IMR-90 (cell line): ENCODE results near the gene GGCT. TPM values are rescaled to one million over a fixed set of nuclear protein-coding genes. Genes with fewer than 3 reads are reported as not detected.

Source experiments
- ATAC-seq: fragments of 200-7000 bp; cut with Tn5 transposase; 2 replicates; pipeline ENCODE4 v1.9.1; 2020; ENCODE audit warnings: low read depth, mild to moderate bottlenecking, moderate library complexity
- BruUV-seq: library from RNA; stranded (reverse); fragments of 400-500 nt; replicated peaks from 2 replicates; lab custom pipeline; 2021; lab: Mats Ljungman, UMichigan
- CTCF ChIA-PET: fragments of 300-600 bp; formaldehyde crosslinking; extraction: SDS; loops from one replicate; lab custom pipeline; 2021; ENCODE audit warnings: antibody characterized with exemption; lab: Yijun Ruan, JAX
- POLR2A ChIA-PET: fragments of 300-600 bp; sonication (Branson Sonifier 250); formaldehyde crosslinking; loops from one replicate; lab custom pipeline; 2022; ENCODE audit warnings: antibody characterized with exemption; ENCODE audit not compliant: unreplicated experiment; lab: Charles Lee
- DNase-seq: peaks from one replicate; pipeline ENCODE4 v3.0.0; 2013
- H2AFZ ChIP-seq: replicated peaks from 2 replicates; pipeline ENCODE3; 2013; ENCODE audit warnings: low read length, mild to moderate bottlenecking; ENCODE audit not compliant: poor library complexity
- H2AK5ac ChIP-seq: 2 replicates; pipeline ENCODE4 v1.6.1; 2013; ENCODE audit warnings: low read depth, low read length, inconsistent platforms
- H2AK9ac ChIP-seq: replicated peaks from 2 replicates; pipeline ENCODE3; 2013; ENCODE audit warnings: mild to moderate bottlenecking, low read depth, low read length, moderate library complexity; ENCODE audit not compliant: poor library complexity
- H2BK120ac ChIP-seq: 2 replicates; pipeline ENCODE4 v1.6.1; 2013; ENCODE audit warnings: low read depth, low read length, inconsistent platforms
- H2BK15ac ChIP-seq: 3 replicates; pipeline ENCODE4 v1.6.1; 2013; ENCODE audit warnings: low read depth, low read length, inconsistent platforms
- H2BK20ac ChIP-seq: 2 replicates; pipeline ENCODE4 v1.6.1; 2013; ENCODE audit warnings: low read depth, mild to moderate bottlenecking, inconsistent platforms, low read length, moderate library complexity
- H2BK5ac ChIP-seq: 2 replicates; pipeline ENCODE4 v1.6.1; 2013; ENCODE audit warnings: mild to moderate bottlenecking, low read depth, low read length, inconsistent platforms; ENCODE audit not compliant: poor library complexity, severe bottlenecking
- H3K14ac ChIP-seq: replicated peaks from 2 replicates; pipeline ENCODE4 v1.6.1; 2013; ENCODE audit warnings: low read depth, low read length, inconsistent platforms
- H3K18ac ChIP-seq: 2 replicates; pipeline ENCODE4 v1.6.1; 2013; ENCODE audit warnings: low read depth, low read length, control low read depth
- H3K23ac ChIP-seq: 2 replicates; pipeline ENCODE4 v1.6.1; 2013; ENCODE audit warnings: low read depth, low read length, inconsistent platforms
- H3K27ac ChIP-seq: 2 replicates; pipeline ENCODE4 v1.5.1; 2013; ENCODE audit warnings: mild to moderate bottlenecking, control low read depth, low read length; ENCODE audit not compliant: insufficient read depth
- H3K27me3 ChIP-seq: 2 replicates; pipeline ENCODE4 v1.6.1; 2013; ENCODE audit warnings: low read length; ENCODE audit not compliant: control insufficient read depth, insufficient read depth
- H3K36me3 ChIP-seq: 2 replicates; pipeline ENCODE4 v1.6.1; 2013; ENCODE audit warnings: low read length, mixed read lengths; ENCODE audit not compliant: control insufficient read depth, insufficient read depth
- H3K4ac ChIP-seq: 2 replicates; pipeline ENCODE4 v1.6.1; 2013; ENCODE audit warnings: low read depth, low read length, inconsistent platforms
- H3K4me1 ChIP-seq: 2 replicates; pipeline ENCODE4 v1.6.1; 2013; ENCODE audit warnings: low read length, mixed read lengths; ENCODE audit not compliant: control insufficient read depth, insufficient read depth
- H3K4me2 ChIP-seq: 2 replicates; pipeline ENCODE4 v1.6.1; 2013; ENCODE audit warnings: low read depth, mild to moderate bottlenecking, control low read depth, low read length, moderate library complexity
- H3K4me3 ChIP-seq: 2 replicates; pipeline ENCODE4 v1.5.1; 2013; ENCODE audit warnings: low read depth, mild to moderate bottlenecking, control low read depth, low read length, moderate library complexity; ENCODE audit not compliant: insufficient read depth
- H3K56ac ChIP-seq: 2 replicates; pipeline ENCODE4 v1.6.1; 2013; ENCODE audit warnings: low read length, inconsistent platforms; ENCODE audit not compliant: insufficient read depth; ENCODE audit errors: extremely low read depth
- H3K79me1 ChIP-seq, 2 experiments: 2 replicates each; pipeline ENCODE4 v1.6.1; 2013; ENCODE audit warnings: low read length in 2 of 2, inconsistent platforms in 1 of 2, low read depth in 1 of 2
- H3K9ac ChIP-seq: 2 replicates; pipeline ENCODE4 v1.6.1; 2013; ENCODE audit warnings: low read depth, low read length, control low read depth
- H3K9me1 ChIP-seq: 2 replicates; pipeline ENCODE4 v1.6.1; 2013; ENCODE audit warnings: low read length, inconsistent platforms; ENCODE audit not compliant: insufficient read depth
- H3K9me3 ChIP-seq: 2 replicates; pipeline ENCODE4 v1.6.1; 2013; ENCODE audit warnings: low read length; ENCODE audit not compliant: control insufficient read depth, insufficient read depth
- H4K20me1 ChIP-seq: 2 replicates; pipeline ENCODE4 v1.6.1; 2013; ENCODE audit warnings: low read length, inconsistent platforms; ENCODE audit not compliant: insufficient read depth
- H4K5ac ChIP-seq: 2 replicates; pipeline ENCODE4 v1.6.1; 2013; ENCODE audit warnings: mild to moderate bottlenecking, low read depth, low read length, control low read depth
- H4K8ac ChIP-seq, 2 experiments: 2 replicates each; pipeline ENCODE4 v1.6.1; 2013; ENCODE audit warnings: low read depth in 2 of 2, low read length in 2 of 2, control low read depth in 1 of 2, inconsistent platforms in 1 of 2
- H4K91ac ChIP-seq: 2 replicates; pipeline ENCODE4 v1.6.1; 2013; ENCODE audit warnings: low read depth, low read length, inconsistent platforms; ENCODE audit not compliant: insufficient read depth
- CEBPB ChIP-seq: IDR thresholded peaks from 2 replicates; pipeline ENCODE4 v1.6.1; 2012; ENCODE audit warnings: low read depth, low read length, improper control_type of control experiment
- CHD1 ChIP-seq: IDR thresholded peaks from 2 replicates; pipeline ENCODE4 v1.6.1; 2012; ENCODE audit warnings: low read depth, low read length, improper control_type of control experiment
- CTCF ChIP-seq: conservative IDR thresholded peaks from 2 replicates; pipeline ENCODE4 v1.5.1; 2012; ENCODE audit warnings: mild to moderate bottlenecking, low read depth, low read length, improper control_type of control experiment
- ELK1 ChIP-seq: fragments of 150-350 bp; IDR thresholded peaks from 2 replicates; pipeline ENCODE4 v1.6.1; 2016; ENCODE audit warnings: low read depth, mild to moderate bottlenecking, low read length, moderate library complexity, borderline replicate concordance
- FOS ChIP-seq: fragments of 150-350 bp; IDR thresholded peaks from 2 replicates; pipeline ENCODE4 v1.6.1; 2016; ENCODE audit warnings: low read depth, low read length
- MAFK ChIP-seq: IDR thresholded peaks from 2 replicates; pipeline ENCODE4 v1.6.1; 2012; ENCODE audit warnings: low read depth, low read length, improper control_type of control experiment
- MAZ ChIP-seq: IDR thresholded peaks from 2 replicates; pipeline ENCODE4 v1.6.1; 2012; ENCODE audit warnings: low read depth, mild to moderate bottlenecking, low read length, improper control_type of control experiment, moderate library complexity, borderline replicate concordance
- MXI1 ChIP-seq: IDR thresholded peaks from 2 replicates; pipeline ENCODE4 v1.6.1; 2012; ENCODE audit warnings: low read depth, mild to moderate bottlenecking, low read length, moderate library complexity, borderline replicate concordance
- NFE2L2 ChIP-seq: fragments of 150-350 bp; IDR thresholded peaks from 2 replicates; pipeline ENCODE4 v1.6.1; 2016; ENCODE audit warnings: low read depth, mild to moderate bottlenecking, low read length
- POLR2A ChIP-seq: IDR thresholded peaks from 2 replicates; pipeline ENCODE4 v1.6.1; 2012; ENCODE audit warnings: mild to moderate bottlenecking, low read depth, low read length
- RAD21 ChIP-seq: IDR thresholded peaks from 2 replicates; pipeline ENCODE4 v1.6.1; 2012; ENCODE audit warnings: low read length, improper control_type of control experiment
- RCOR1 ChIP-seq: IDR thresholded peaks from 2 replicates; pipeline ENCODE4 v1.6.1; 2012; ENCODE audit warnings: mild to moderate bottlenecking, low read length, improper control_type of control experiment; ENCODE audit not compliant: insufficient replicate concordance
- RFX5 ChIP-seq: IDR thresholded peaks from 2 replicates; pipeline ENCODE4 v1.8.0; 2012; ENCODE audit warnings: low read depth, mild to moderate bottlenecking, low read length, moderate library complexity
- SMC3 ChIP-seq: fragments of 150-350 bp; IDR thresholded peaks from 2 replicates; pipeline ENCODE4 v1.6.1; 2016; ENCODE audit warnings: low read depth, mild to moderate bottlenecking, antibody characterized with exemption, low read length, moderate library complexity
- WGBS, 2 experiments: methylation state at CpG; one replicate each; pipeline versions ENCODE4 v1.1.5 to v1.1.7; 2013; ENCODE audit warnings: missing lambda C conversion rate in 2 of 2; ENCODE audit not compliant: insufficient read length in 1 of 2; ENCODE audit errors: extremely low coverage in 2 of 2; 5-methylcytosine and 5-hydroxymethylcytosine counted together
- dilution Hi-C: fragments of 300-500 bp; cut with HindIII; formaldehyde crosslinking; loops from one replicate; pipeline ENCODE4 v1.14.3; 2018; ENCODE audit warnings: low sequenced_read_pairs; ENCODE audit not compliant: unreplicated experiment
- in situ Hi-C: fragments of 300-500 bp; cut with MboI; formaldehyde crosslinking; loops from 3 replicates; pipeline ENCODE4 v1.14.3; 2019; ENCODE audit warnings: low sequenced_read_pairs, inconsistent platforms, mixed read lengths
- intact Hi-C: fragments of 100-400 bp; cut with micrococcal nuclease; formaldehyde crosslinking; loops from 2 replicates; pipeline ENCODE4 v1.10.0; 2022
- polyA plus RNA-seq, 3 experiments: library from polyadenylated mRNA; depleted of rRNA; stranded (reverse); fragments of >200 nt; gene quantifications; 2 replicates each; pipeline ENCODE4 v1.2.3, GENCODE V29; 2012; ENCODE audit warnings: low replicate concordance in 1 of 3
- total RNA-seq: library from RNA; depleted of rRNA; stranded (reverse); fragments of >200 nt; gene quantifications from 2 replicates; pipeline ENCODE4 v1.2.3, GENCODE V29; 2012

GGCT gene
- total and polyA plus RNA-seq, 2 of the 4 experiments (the other 2 are of a cell fraction), result 12.0 to 18.6 TPM

DNA sequence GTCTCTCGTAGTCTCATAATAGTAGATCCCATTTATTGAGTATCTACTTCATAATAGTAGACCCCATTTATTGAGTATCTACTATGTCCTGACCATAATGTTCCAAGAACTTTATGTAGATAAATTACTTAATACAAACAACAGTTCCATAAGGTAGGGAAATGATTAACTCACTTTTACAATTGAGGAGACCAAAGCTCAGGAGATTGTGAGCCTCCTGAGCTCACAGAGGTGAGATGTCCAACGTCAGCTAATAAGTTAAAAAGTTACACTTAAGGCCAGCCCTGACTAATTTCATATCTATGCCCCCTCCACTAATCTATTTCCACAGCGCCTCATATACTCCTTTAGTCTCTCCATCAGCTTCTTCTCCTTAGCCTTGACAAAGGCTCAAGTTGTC lies 17.5 kb upstream of the GGCT start:
- intact Hi-C loops (no loop called here), dilution Hi-C loops (no loop called here), in situ Hi-C loops (no loop called here)
- no peak overlapping the region for H3K56ac ChIP-seq
- H3K79me1 ChIP-seq, result no peaks in the 10 kb centered on the region
- H3K18ac ChIP-seq, result no peak overlapping the region
- H3K9me1 ChIP-seq, result peaks cover 3% of the 10 kb centered on the region; the same call in 1 of the 2 replicates
- H3K4me1 ChIP-seq, result peaks cover 4% of the 10 kb centered on the region
- H3K23ac ChIP-seq, result no peak overlapping the region
- H3K9ac ChIP-seq, result no peak overlapping the region
- H3K14ac ChIP-seq, result no peak overlapping the region
- H4K5ac ChIP-seq, result no peak overlapping the region
- no peak overlapping the region for H2BK15ac ChIP-seq
- no peaks in the 10 kb centered on the region for H3K9me3 ChIP-seq
- ChIA-PET CTCF (interaction anchor here (0.5 kb wide), 1 partner anchor 400 kb away, joined by 3 read pairs; no protein-coding TSS in a partner anchor), POLR2A (no interaction called here)
- H4K20me1 ChIP-seq, result no peaks in the 10 kb centered on the region
- no peak overlapping the region for H2AK5ac ChIP-seq
- H2BK20ac ChIP-seq, result no peak overlapping the region
- WGBS, 2 experiments, result 100% methylated on average over 1 of the region's 3 CpGs; no CpG with 5 or more reads in 1 of the 2 experiments
- H4K8ac ChIP-seq, result no peak overlapping the region
- H2BK5ac ChIP-seq, result no peak overlapping the region
- no peak overlapping the region for H3K4me3 ChIP-seq
- DNase-seq (no peak), ATAC-seq (no peak)
- H3K4me2 ChIP-seq, result no peak overlapping the region
- TF ChIP-seq CEBPB (no peak), RAD21 (no peak), POLR2A (no peak), RFX5 (no peak), MAFK (no peak), NFE2L2 (no peak), FOS (no peak), CTCF (no peak), ELK1 (no peak), SMC3 (no peak), MXI1 (no peak), MAZ (no peak), CHD1 (no peak), RCOR1 (no peak)
- H2BK120ac ChIP-seq, result no peak overlapping the region
- no peak overlapping the region for H2AK9ac ChIP-seq
- H4K91ac ChIP-seq, result no peak overlapping the region
- no peaks in the 10 kb centered on the region for H3K36me3 ChIP-seq
- BruUV-seq, result no TSS peak
- no peak overlapping the region for H3K4ac ChIP-seq
- H2AFZ ChIP-seq, result no peak overlapping the region
- no peak overlapping the region for H3K27ac ChIP-seq
- no peaks in the 10 kb centered on the region for H3K27me3 ChIP-seq
